ENCODE data around the gene ZNF574. TPM values are rescaled to one million over a fixed set of nuclear protein-coding genes. Genes with fewer than 3 reads are reported as not detected.

ZNF574 gene
- total and polyA plus RNA-seq, 2 donors (not counting 3 experiments of a cell fraction or from before 2014, with no cell fraction given), result 13.6 to 15.3 TPM

GRCh38 chr19:42042455-42043170 is 33.4 kb upstream of the ZNF574 start:
- intact Hi-C loops (cut with micrococcal nuclease), result no loop called here
- no peak for FAIRE-seq
- Histone ChIP-seq H3K36me3 (ENCODE audit: control insufficient read depth in 2 of 2, extremely low read depth in 1 of 2, insufficient read depth in 2 of 2, low read length in 2 of 2) (no peaks in the 10 kb centered on the region), H3K9me3 (replicated peaks; ENCODE audit: control insufficient read depth, insufficient read depth, low read length) (no peaks in the 10 kb centered on the region), H3K4me1 (ENCODE audit: control insufficient read depth, extremely low read depth, insufficient read depth, low read length) (no peaks in the 10 kb centered on the region), H3K27me3 (ENCODE audit: control insufficient read depth in 2 of 2, insufficient read depth in 2 of 2, low read length in 2 of 2) (no peaks in the 10 kb centered on the region), H3K9ac (replicated peaks; ENCODE audit: extremely low read depth, insufficient read depth, low read length) (no peak overlapping the region), H3K4me2 (ENCODE audit: insufficient read depth, low read length) (no peak overlapping the region), H3K4me3 (replicated peaks in 1 of 3; ENCODE audit: insufficient read depth in 1 of 3, low read depth in 1 of 3, low read length in 3 of 3) (no peak overlapping the region), H3K27ac (ENCODE audit: insufficient read depth, low read depth, low read length) (no peak overlapping the region), H2AFZ (ENCODE audit: low read depth, low read length) (no peak overlapping the region), H4K20me1 (replicated peaks; ENCODE audit: control insufficient read depth, extremely low read depth, insufficient read depth, low read length) (no peaks in the 10 kb centered on the region), H3K79me2 (ENCODE audit: control insufficient read depth, insufficient read depth, low read length) (no peaks in the 10 kb centered on the region), H3K9me1 (replicated peaks; ENCODE audit: control insufficient read depth, extremely low read depth, insufficient read depth, low read length) (no peaks in the 10 kb centered on the region)
- ChIA-PET POLR2A (no interaction called here), CTCF (no interaction called here)
- no peak for DNase-seq (ENCODE audit: low read depth, low spot score)
- no TSS peak for BruUV-seq (replicated peaks)
- TF ChIP-seq, protein P1, sequence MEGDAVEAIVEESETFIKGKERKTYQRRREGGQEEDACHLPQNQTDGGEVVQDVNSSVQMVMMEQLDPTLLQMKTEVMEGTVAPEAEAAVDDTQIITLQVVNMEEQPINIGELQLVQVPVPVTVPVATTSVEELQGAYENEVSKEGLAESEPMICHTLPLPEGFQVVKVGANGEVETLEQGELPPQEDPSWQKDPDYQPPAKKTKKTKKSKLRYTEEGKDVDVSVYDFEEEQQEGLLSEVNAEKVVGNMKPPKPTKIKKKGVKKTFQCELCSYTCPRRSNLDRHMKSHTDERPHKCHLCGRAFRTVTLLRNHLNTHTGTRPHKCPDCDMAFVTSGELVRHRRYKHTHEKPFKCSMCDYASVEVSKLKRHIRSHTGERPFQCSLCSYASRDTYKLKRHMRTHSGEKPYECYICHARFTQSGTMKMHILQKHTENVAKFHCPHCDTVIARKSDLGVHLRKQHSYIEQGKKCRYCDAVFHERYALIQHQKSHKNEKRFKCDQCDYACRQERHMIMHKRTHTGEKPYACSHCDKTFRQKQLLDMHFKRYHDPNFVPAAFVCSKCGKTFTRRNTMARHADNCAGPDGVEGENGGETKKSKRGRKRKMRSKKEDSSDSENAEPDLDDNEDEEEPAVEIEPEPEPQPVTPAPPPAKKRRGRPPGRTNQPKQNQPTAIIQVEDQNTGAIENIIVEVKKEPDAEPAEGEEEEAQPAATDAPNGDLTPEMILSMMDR (IDR thresholded peaks at IDR 0.05; ENCODE audit: extremely low read depth in 1 of 2, insufficient read depth in 1 of 2, low read depth in 1 of 2, low read length in 2 of 2), result no peak
- no peak for TF ChIP-seq FOS (IDR thresholded peaks at IDR 0.05; ENCODE audit: borderline replicate concordance, insufficient read depth, low read length)
- TF ChIP-seq POLR2AphosphoS5 (IDR thresholded peaks at IDR 0.05; ENCODE audit: insufficient read depth, low read depth, low read length), result no peak
- TF ChIP-seq JUN (IDR thresholded peaks at IDR 0.05; ENCODE audit: borderline replicate concordance, insufficient read depth, insufficient read length, low read depth), result no peak
- no peak for TF ChIP-seq POLR2A (IDR thresholded peaks at IDR 0.05; ENCODE audit: low read depth, low read length)
- no peak for TF ChIP-seq EZH2 (IDR thresholded peaks at IDR 0.05; ENCODE audit: borderline replicate concordance, low read depth, low read length, severe bottlenecking)
- no peak for TF ChIP-seq GATA2 (IDR thresholded peaks at IDR 0.05; ENCODE audit: insufficient read depth, insufficient read length, low read depth, low read length)
- no peak for TF ChIP-seq MYC (IDR thresholded peaks at IDR 0.05; ENCODE audit: low read depth, low read length)
- TF ChIP-seq, protein P2, sequence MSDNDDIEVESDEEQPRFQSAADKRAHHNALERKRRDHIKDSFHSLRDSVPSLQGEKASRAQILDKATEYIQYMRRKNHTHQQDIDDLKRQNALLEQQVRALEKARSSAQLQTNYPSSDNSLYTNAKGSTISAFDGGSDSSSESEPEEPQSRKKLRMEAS (IDR thresholded peaks at IDR 0.05; ENCODE audit: insufficient read depth, insufficient read length), result no peak
- dilution Hi-C loops (cut with MboI; ENCODE audit: extremely low pct_ligation_motif_present, low sequenced_read_pairs), result no loop called here

Measured in endothelial cell of umbilical vein (primary cell).